HG02610 (cell line): ENCODE data around the gene SEMA3C.

Source experiments
- ATAC-seq: cut with Tn5 transposase; IDR thresholded peaks from one replicate; pipeline ENCODE4 v1.9.1; 2021; ENCODE audit warnings: mild to moderate bottlenecking, moderate library complexity; ENCODE audit not compliant: unreplicated experiment

The SEMA3C gene

GRCh38 chr7:80890426-80891258 is 28.2 kb downstream of the SEMA3C start:
- no peak for ATAC-seq

GRCh38 chr7:80889525-80889924 is 29.3 kb downstream of the SEMA3C start:
- ATAC-seq, result no peak

GRCh38 chr7:80885757-80886156 is 33.1 kb downstream of the SEMA3C start:
- no peak for ATAC-seq

- no peak for ATAC-seq
These were observed 34.2 kb downstream of the SEMA3C start for GRCh38 chr7:80884511-80885195.

GRCh38 chr7:80883154-80884025 is 35.5 kb downstream of the SEMA3C start:
- no peak for ATAC-seq

- ATAC-seq, result no peak
These were observed 36.5 kb downstream of the SEMA3C start for GRCh38 chr7:80882213-80882801.

GRCh38 chr7:80881351-80881900 is 37.4 kb downstream of the SEMA3C start:
- no peak for ATAC-seq

GRCh38 chr7:80879849-80880248 is 39.0 kb downstream of the SEMA3C start:
- ATAC-seq, result no peak

GRCh38 chr7:80876894-80877414 is 41.9 kb downstream of the SEMA3C start:
- ATAC-seq, result no peak

- ATAC-seq, result no peak
These were observed 43.2 kb downstream of the SEMA3C start for GRCh38 chr7:80875537-80876120.

- no peak for ATAC-seq
These were observed 45.7 kb downstream of the SEMA3C start for GRCh38 chr7:80873140-80873539.

- ATAC-seq, result no peak
These were observed 47.6 kb downstream of the SEMA3C start for GRCh38 chr7:80871228-80871627.

GRCh38 chr7:80870813-80871212 is 48.0 kb downstream of the SEMA3C start:
- no peak for ATAC-seq

GRCh38 chr7:80869821-80870751 is 48.8 kb downstream of the SEMA3C start:
- no peak for ATAC-seq

- ATAC-seq, result no peak
These were observed 49.6 kb downstream of the SEMA3C start for GRCh38 chr7:80869106-80869784.

- no peak for ATAC-seq
These were observed 50.3 kb downstream of the SEMA3C start for GRCh38 chr7:80868566-80868965.

GRCh38 chr7:80860554-80860953 is 58.3 kb downstream of the SEMA3C start:
- no peak for ATAC-seq

GRCh38 chr7:80859272-80859970 is 59.4 kb downstream of the SEMA3C start:
- ATAC-seq, result no peak
